DND-41 (cell line): Measurements from ENCODE around the gene ACTL8.

Experiments used
- CTCF ChIP-seq: IDR thresholded peaks from 2 replicates; pipeline ENCODE4 v1.5.1; 2012; ENCODE audit warnings: borderline replicate concordance, low read length, moderate library complexity, mild to moderate bottlenecking; ENCODE audit not compliant: poor library complexity, severe bottlenecking; ENCODE audit errors: extremely low read depth
- EZH2 ChIP-seq: IDR thresholded peaks from 3 replicates; pipeline ENCODE4 v1.6.1; 2012; ENCODE audit warnings: borderline replicate concordance, low read depth, mild to moderate bottlenecking, moderate library complexity, low read length, inconsistent platforms; ENCODE audit not compliant: severe bottlenecking

GRCh38 chr1:17873007-17873675 is 118.0 kb downstream of the ACTL8 start:
- no peak for TF ChIP-seq CTCF
- no peak for TF ChIP-seq EZH2
